ENCODE measurements around the gene KLHL24.
"Not testable (repeated sequence)": the region's sequence is repeated elsewhere in the genome, so short reads cannot be mapped to it uniquely, and the experiment has no call there.

KLHL24 gene

GRCh38 chr3:183697123-183697609 lies 61.7 kb downstream of the KLHL24 start:
- no peak for DNase-seq (ENCODE audit: low read depth in 2 of 2)

- peak; percentile 34 to 39 for DNase-seq (ENCODE audit: low read depth in 2 of 2)
Observed at GRCh38 chr3:183697610-183698317, 62.3 kb downstream of the KLHL24 start, which contains the start of gene YEATS2. Gene YEATS2, plus strand, starts transcription at chr3:183697797. Its CDS starts 17,366 bp downstream, at chr3:183715163.

DNA sequence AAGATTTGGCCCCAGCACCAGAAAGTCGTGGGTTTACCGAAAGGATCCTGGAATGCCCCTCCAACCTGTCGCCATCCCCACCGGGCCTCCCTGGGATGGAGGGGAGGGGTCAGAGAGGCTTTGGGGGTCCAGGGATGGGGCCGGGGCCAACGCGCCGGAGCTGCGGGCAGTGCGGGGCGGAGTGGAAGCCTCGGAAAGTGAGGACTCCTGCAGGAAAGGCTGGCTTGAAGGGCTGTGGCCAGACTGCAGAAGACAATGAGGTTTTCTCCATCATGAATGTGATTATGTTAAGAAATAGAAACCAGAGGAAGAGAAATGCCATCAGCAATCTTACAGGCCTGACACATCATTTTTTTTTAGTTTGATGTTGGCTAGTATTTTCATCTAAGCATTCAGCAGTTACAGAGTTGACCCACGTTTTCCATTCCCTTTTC lies 62.9 kb downstream of the KLHL24 start:
- DNase-seq (ENCODE audit: low read depth in 2 of 2), result no peak

- DNase-seq (ENCODE audit: low read depth in 2 of 2), result no peak
Observed at GRCh38 chr3:183698756-183699155, 63.3 kb downstream of the KLHL24 start.

GRCh38 chr3:183699238-183699947 lies 64.0 kb downstream of the KLHL24 start:
- DNase-seq (ENCODE audit: low read depth in 2 of 2), result no peak

- DNase-seq (ENCODE audit: low read depth in 2 of 2), result no peak
Observed at GRCh38 chr3:183701744-183702143, 66.3 kb downstream of the KLHL24 start.

GRCh38 chr3:183703892-183704291 lies 68.5 kb downstream of the KLHL24 start:
- not testable (repeated sequence) for DNase-seq (ENCODE audit: low read depth in 2 of 2)

DNA sequence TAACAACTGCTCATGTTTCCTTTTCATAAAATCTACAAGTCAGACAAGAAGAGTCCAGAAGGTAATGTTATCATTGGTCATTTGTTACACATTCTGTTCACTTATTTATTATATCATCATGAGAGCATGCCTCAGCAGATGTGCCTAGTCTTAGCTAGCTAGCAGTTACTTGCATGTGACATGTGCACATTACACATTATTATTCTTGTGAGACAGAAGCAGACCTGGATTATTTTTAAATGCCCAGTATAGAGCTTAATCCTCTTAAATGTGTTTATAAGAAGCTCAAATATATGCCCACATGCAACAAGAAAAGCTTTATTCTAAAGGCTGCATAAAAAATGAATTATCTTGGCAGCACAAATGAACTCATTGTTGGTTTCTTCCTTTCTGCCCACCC lies 74.8 kb downstream of the KLHL24 start:
- DNase-seq (ENCODE audit: low read depth in 2 of 2), result no peak

- no peak for DNase-seq (ENCODE audit: low read depth in 2 of 2)
Observed at GRCh38 chr3:183711516-183711915, 76.1 kb downstream of the KLHL24 start.

DNA sequence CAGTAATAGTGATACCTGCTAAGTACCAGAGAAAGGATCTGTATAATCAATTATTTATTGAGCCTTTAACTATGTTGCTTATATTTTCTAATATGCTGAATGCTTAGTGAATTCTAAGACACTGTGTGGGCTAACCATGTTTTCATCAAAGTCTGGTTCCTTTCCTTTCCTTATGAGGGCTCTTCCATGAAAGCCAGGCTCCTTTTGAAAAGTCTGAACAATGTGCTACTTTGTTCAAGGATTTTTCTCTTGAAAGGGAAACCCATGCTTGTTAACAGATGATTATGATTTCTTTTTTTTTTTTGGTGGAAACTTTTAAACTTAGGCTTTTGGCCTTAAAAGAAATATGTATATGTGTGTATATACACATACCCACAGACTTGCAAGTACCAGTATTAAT lies 79.2 kb downstream of the KLHL24 start:
- DNase-seq (ENCODE audit: low read depth in 2 of 2), result no peak

- DNase-seq (ENCODE audit: low read depth in 2 of 2), result no peak
Observed at GRCh38 chr3:183718012-183718411, 82.6 kb downstream of the KLHL24 start.

DNA sequence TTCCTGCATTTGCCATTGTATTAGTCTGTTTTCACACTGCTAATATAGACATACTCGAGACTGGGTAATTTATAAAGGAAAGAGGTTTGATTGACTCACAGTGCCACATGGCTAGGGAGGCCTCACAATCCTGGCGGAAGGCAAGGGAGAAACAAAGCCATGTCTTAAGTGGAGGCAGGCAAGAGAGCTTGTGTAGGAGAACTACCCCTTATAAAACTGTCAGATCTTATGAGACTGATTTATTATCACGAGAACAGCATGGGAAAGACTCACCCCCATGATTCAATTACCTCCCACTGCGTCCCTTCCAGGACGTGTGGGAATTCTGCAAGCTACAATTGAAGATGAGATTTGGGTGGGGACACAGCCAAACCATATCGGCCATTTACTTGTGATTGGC lies 90.0 kb downstream of the KLHL24 start:
- DNase-seq (ENCODE audit: low read depth in 2 of 2), result no peak

DNA sequence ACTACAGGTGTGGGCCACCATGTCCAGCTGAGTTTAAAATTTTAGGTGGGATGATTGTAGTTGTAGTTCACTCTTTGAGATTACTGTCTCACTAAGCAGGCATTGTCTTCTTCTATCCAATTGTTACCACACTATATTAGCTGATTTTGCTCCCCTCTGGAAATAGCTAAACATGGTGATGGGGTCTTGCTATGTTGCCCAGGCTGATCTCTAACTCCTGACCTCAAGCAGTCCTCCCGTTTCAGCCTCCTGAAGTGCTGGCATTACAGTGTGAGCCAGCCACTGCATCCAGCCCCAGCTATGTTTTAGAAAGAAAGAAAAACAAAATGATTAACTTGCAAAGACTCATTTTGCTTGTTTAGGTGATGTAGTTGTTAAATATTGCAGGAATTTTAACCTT lies 92.8 kb downstream of the KLHL24 start:
- no peak for DNase-seq (ENCODE audit: low read depth in 2 of 2)

DNA sequence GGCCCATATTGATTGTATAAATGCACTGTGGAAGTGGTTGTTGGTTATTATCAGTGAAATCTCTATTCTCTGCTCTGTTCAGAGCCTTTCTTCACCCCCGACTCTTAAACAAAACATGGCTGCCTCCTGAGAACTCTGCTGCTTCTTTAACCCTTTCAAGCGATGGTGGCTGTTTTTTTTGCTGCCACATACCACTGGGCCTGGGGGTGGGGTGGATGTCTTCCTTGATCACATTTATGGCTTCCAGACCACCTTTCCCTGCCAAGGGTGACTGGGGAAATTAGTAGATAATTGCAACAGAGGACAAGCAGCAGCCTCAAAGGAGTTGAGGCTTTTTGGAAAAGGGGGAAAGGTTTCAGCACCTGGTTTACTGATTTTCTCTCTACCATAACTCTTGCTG lies 94.9 kb downstream of the KLHL24 start:
- DNase-seq (ENCODE audit: low read depth in 2 of 2), result no peak

DNA sequence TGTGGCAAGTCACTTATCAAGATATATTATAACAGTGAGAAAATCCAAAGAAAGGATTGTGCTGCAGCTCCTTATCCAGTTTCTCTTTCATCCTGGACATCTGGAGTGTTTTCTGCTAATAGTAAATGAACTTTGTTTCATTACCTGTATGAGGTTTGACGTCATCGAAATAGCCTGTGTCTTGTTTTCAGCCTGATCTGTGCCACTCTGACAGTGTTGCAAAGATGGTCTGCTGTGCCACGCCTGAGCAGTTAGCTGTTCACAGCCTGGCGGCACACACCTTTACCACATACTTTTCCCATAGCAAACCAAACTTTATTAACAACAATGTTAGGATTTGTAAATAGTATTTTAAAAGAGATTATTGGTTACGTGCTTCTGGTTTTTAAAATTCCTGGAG lies 96.2 kb downstream of the KLHL24 start:
- no peak for DNase-seq (ENCODE audit: low read depth in 2 of 2)

DNA sequence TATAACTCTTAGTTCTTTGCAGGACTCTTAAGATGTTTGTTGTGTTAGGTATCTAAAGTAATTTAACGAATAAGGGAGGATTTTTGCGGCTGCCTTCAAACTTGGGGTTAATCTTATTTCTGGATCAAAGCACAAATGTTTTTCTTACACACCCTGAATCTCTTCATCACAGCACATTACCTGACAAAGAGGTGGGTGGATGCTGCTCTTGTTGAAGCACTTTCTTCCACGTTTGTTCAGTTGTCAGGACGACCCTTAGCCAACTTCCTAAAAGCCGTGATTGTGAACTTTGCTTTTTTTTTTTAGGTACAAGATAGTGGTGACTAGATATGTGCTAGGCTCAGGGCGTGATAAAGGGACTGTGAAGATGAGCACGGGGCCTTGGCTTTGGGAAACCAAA lies 98.1 kb downstream of the KLHL24 start:
- DNase-seq (ENCODE audit: low read depth in 2 of 2), result no peak

All from stimulated activated CD8-positive, alpha-beta memory T cell treated with anti-CD3 and anti-CD28 coated beads, Interleukin-2, amount 100 ng/mL, for 1 hour (primary cell).